Measurements from ENCODE around the gene APOL4. TPM values are rescaled to one million over a fixed set of nuclear protein-coding genes. Genes with fewer than 3 reads are reported as not detected.

APOL4 gene
- total RNA-seq = not detected in 2 replicates

GRCh38 chr22:36201630-36202319, at the start of gene APOL4:
Gene APOL4 (minus strand): TSS chr22:36201809. CDS start chr22:36201734, 75 bp downstream.

GRCh38 chr22:36239401-36240171, 38.0 kb upstream of the APOL4 start, which contains the start of gene APOL2:
Gene APOL2 (minus strand): TSS chr22:36239527. CDS start chr22:36233162, 6,365 bp downstream.

GRCh38 chr22:36160499-36160942, 41.1 kb downstream of the APOL4 start, which contains the start of gene APOL3:
Gene APOL3 (minus strand): TSS chr22:36160755. CDS start chr22:36149055, 11,700 bp downstream.

Other genes with a start within 250 kb of the APOL4 start
- gene RBFOX2, start 173.0 kb downstream of the APOL4 start, total RNA-seq = 229 and 246 TPM in 2 replicates
- under 0.01 TPM in 1 of 2 replicates, not detected in the other for gene APOL3, start 41.1 kb downstream of the APOL4 start, total RNA-seq
- gene APOL2, start 37.7 kb upstream of the APOL4 start, total RNA-seq = 10.0 and 14.1 TPM in 2 replicates
- gene APOL1, start 51.3 kb upstream of the APOL4 start, total RNA-seq = under 0.01 and 0.39 TPM in 2 replicates
- 204 and 625 TPM in 2 replicates for gene MYH9, start 186.2 kb upstream of the APOL4 start, total RNA-seq

Measured in placental epithelial cell (primary cell).